Nephron progenitor cell (in vitro differentiated cells): ENCODE measurements around the gene ADIPOR2.
A peak's percentile ranks its signal among the peaks of the same experiment; 100 is the strongest.

Experiments
- DNase-seq: peaks from one replicate; pipeline ENCODE4 v3.0.0; 2021
- H3K27ac Mint-ChIP-seq: 2 replicates; pipeline ENCODE4 v1.8.0; 2021; ENCODE audit warnings: mild to moderate bottlenecking, moderate library complexity, mixed read lengths
- H3K27me3 Mint-ChIP-seq: 2 replicates; pipeline ENCODE4 v1.8.0; 2021; ENCODE audit warnings: mild to moderate bottlenecking, low read depth, mixed read lengths; ENCODE audit not compliant: poor library complexity
- H3K36me3 Mint-ChIP-seq: 2 replicates; pipeline ENCODE4 v1.8.0; 2021; ENCODE audit warnings: low read depth, mixed read lengths
- H3K4me1 Mint-ChIP-seq: 2 replicates; pipeline ENCODE4 v1.8.0; 2021; ENCODE audit warnings: mixed read lengths
- H3K4me3 Mint-ChIP-seq: 2 replicates; pipeline ENCODE4 v1.8.0; 2021; ENCODE audit warnings: mild to moderate bottlenecking, moderate library complexity, mixed read lengths
- H3K9me3 Mint-ChIP-seq: 2 replicates; pipeline ENCODE4 v1.8.0; 2021; ENCODE audit warnings: mild to moderate bottlenecking, moderate library complexity, mixed read lengths
- CTCF ChIP-seq: fragments of 200-600 bp; sonication (generic); IDR thresholded peaks from 2 replicates; pipeline ENCODE4 v1.5.0; 2021; ENCODE audit warnings: antibody characterized with exemption

Gene ADIPOR2

DNA sequence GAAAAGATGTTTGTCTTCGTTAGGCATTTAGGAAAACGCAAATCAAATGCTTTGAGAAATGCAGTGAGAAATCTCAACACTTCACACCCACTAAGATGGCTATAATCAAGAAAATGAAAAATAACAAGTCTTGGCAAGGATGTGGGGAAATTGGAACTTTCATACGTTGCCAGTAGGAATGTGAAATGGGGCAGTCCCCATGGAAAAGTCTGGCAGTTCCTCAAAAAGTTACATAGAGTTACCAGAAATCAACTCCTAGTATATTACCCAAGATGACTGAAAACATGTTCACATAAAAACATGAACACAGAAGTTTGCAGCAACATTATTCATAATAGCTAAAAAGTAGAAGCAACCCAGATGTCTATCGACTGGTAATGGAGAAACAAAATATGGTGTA is 88.0 kb downstream of the ADIPOR2 start:
- TF ChIP-seq CTCF: no peak
- Mint-ChIP-seq H3K9me3 (no peaks in the 10 kb centered on the region), H3K27ac (no peak overlapping the region), H3K4me1 (peaks cover 65% of the 10 kb centered on the region), H3K27me3 (no peaks in the 10 kb centered on the region), H3K4me3 (no peak overlapping the region), H3K36me3 (peaks cover 36% of the 10 kb centered on the region)
- DNase-seq: no peak

- Mint-ChIP-seq H3K4me3 (no peak overlapping the region), H3K4me1 (peaks cover 64% of the 10 kb centered on the region), H3K27ac (no peak overlapping the region), H3K9me3 (no peaks in the 10 kb centered on the region), H3K27me3 (no peaks in the 10 kb centered on the region), H3K36me3 (peaks cover 44% of the 10 kb centered on the region)
- TF ChIP-seq CTCF: no peak
- no peak for DNase-seq
These were observed 88.9 kb downstream of the ADIPOR2 start for GRCh38 chr12:1779783-1780182.

DNA sequence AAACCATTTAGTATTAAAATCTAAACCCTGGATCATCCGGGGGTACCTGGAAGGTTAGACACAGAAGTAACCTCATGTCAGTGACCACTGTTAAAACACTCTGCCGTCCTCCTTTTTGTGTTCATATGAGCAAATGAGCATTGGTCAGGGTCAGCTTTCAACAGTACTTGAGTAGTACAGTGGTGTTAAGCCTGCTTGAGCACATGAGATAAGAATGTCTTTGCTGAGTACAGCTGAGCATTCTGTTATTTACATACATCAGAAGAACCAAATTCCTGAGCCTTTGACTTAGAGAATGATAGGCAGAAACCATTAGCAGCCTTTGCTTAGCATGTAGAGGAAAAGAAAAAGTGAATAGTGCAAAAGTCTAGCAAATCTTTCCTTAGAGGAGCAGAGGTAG is 90.9 kb downstream of the ADIPOR2 start:
- Mint-ChIP-seq H3K27ac (peak overlapping the region; percentile 46), H3K27me3 (no peaks in the 10 kb centered on the region), H3K36me3 (peaks cover 58% of the 10 kb centered on the region), H3K4me3 (no peak overlapping the region), H3K9me3 (no peaks in the 10 kb centered on the region), H3K4me1 (peaks cover 60% of the 10 kb centered on the region)
- DNase-seq: no peak
- TF ChIP-seq CTCF: no peak

GRCh38 chr12:1782215-1782614 is 91.3 kb downstream of the ADIPOR2 start:
- no peak for DNase-seq
- no peak for TF ChIP-seq CTCF
- Mint-ChIP-seq H3K4me3 (no peak overlapping the region), H3K36me3 (peaks cover 61% of the 10 kb centered on the region), H3K9me3 (no peaks in the 10 kb centered on the region), H3K27ac (no peak overlapping the region), H3K27me3 (no peaks in the 10 kb centered on the region), H3K4me1 (peaks cover 57% of the 10 kb centered on the region)

- peaks cover 40% of the 10 kb centered on the region for H3K36me3 Mint-ChIP-seq
- no peak overlapping the region for H3K4me3 Mint-ChIP-seq
- H3K9me3 Mint-ChIP-seq: no peaks in the 10 kb centered on the region
- peaks cover 68% of the 10 kb centered on the region for H3K4me1 Mint-ChIP-seq
- TF ChIP-seq CTCF: no peak
- H3K27ac Mint-ChIP-seq: no peak overlapping the region
- H3K27me3 Mint-ChIP-seq: peaks cover 7% of the 10 kb centered on the region
- DNase-seq: no peak
These were observed 96.8 kb downstream of the ADIPOR2 start for GRCh38 chr12:1787714-1788113.

GRCh38 chr12:1790444-1790843 is 99.6 kb downstream of the ADIPOR2 start:
- Mint-ChIP-seq H3K4me1 (peaks cover 69% of the 10 kb centered on the region), H3K27me3 (peaks cover 10% of the 10 kb centered on the region), H3K27ac (peak overlapping the region; percentile 87), H3K9me3 (no peaks in the 10 kb centered on the region), H3K36me3 (peaks cover 23% of the 10 kb centered on the region), H3K4me3 (no peak overlapping the region)
- no peak for TF ChIP-seq CTCF
- no peak for DNase-seq
